CD4-positive, alpha-beta T cell treated with Interleukin-2 at 100 ng/mL for 4 hours (primary cell): ENCODE data around the gene UBN1.

Experiments
- DNase-seq: peaks from one replicate; pipeline ENCODE4 v3.0.0-alpha.2; 2020; ENCODE audit warnings: low spot score

UBN1 gene

DNA sequence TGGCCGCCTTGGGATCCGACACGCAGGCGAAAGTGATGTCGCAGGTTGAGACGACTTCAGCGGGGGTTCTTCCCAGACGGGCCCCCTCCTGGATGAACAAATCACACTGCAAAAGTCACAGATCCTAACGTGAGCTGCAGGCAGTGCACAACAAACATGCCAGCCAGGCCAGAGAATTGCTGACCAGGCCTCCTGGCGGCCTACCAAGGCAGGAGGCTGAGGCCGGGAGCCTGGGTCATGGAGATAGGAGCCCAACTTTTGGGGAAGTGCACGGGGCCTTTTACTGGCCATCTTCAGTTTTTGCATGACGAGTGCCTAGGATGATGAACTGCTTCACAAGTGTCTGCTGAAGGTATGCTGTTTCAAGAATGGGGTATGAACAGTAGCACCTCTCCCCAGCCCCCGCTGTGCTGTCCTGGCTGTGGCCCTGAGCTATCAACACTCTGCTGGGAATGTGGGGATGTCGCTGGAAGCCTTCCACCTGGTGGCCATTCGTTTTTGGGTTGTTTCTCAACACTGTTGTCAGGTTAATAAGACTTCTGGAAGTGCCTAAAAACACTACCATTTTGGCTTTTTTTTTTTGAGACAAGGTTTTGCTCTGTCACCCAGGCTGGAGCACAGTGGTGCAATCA, 32.6 kb upstream of the UBN1 start:
- DNase-seq: no peak

DNA sequence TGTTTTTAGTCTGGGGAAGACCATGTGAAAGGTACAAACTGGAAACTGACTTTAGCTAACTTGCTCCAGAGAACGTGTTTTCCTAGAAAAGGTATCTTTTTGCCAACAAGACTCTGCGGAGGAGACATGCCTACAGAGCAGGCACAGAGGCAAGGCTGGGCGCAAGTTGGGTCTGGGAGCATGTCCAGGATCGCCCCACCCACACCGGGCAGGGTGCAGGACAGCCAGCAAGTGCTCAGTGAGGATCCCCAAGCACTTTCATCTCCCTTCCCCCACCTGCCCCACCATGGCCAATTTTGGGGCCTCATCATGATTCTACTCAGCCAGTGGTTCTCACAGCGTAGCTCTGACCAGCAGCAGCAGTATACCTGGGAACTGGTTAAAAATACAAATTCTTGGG, 26.6 kb upstream of the UBN1 start:
- DNase-seq: no peak

DNA sequence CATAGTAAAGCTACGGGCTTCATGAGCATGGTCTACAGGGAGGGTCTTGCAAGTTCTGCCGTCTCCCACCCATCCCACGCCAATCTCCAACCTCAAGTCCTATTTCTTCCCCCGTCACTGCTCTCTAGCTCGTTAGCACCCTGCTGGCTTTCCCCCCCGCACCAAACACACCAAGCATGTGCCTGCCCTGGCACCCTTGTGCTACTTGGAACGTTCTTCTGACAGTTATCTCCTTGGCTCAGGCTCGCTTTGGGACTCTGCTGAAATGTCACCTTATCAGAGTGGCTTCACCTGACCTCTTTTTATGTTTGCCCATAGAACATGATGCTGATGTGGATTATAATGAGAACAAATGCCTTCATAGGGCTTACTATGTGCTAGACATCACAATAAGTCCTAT, 22.1 kb upstream of the UBN1 start:
- DNase-seq: no peak

DNA sequence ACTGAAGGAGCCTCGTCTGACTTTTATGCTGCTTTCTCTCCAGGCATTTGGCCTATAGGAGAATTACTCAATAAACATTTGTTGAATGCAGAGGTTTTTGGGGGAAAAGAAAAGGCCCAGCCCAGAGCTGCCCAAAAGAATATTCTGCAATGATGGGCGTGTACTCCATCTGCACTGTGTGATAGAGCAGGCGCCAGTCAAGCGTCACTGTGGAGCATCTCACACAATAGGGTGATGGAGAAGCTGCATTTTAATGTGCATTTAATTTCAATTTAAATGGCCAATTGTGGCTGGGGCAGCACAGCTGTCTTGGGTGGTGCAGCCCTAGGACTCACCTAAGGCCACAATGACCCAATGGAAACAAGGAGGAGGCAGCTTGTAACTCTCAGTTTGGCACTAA, 20.8 kb upstream of the UBN1 start:
- no peak for DNase-seq

DNA sequence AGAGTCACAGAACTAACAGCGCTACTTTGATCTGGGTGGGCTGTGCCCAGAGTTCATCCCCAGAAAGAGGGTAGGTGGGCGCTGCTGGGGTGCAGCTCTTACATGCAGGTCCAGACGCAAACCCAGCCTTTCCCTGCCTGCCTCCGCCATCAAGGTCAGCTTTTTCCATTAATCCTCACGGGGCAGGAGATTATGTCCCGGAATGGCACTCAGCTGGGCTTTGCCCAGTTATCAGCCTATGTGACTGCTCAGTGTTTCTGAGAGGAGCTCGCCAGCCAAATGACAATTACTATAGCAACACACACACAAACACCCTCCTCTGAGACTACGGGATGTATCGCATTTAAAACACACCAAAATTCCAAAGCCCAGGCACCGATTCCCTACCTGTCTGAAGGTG, 20.3 kb upstream of the UBN1 start:
- DNase-seq: no peak

DNA sequence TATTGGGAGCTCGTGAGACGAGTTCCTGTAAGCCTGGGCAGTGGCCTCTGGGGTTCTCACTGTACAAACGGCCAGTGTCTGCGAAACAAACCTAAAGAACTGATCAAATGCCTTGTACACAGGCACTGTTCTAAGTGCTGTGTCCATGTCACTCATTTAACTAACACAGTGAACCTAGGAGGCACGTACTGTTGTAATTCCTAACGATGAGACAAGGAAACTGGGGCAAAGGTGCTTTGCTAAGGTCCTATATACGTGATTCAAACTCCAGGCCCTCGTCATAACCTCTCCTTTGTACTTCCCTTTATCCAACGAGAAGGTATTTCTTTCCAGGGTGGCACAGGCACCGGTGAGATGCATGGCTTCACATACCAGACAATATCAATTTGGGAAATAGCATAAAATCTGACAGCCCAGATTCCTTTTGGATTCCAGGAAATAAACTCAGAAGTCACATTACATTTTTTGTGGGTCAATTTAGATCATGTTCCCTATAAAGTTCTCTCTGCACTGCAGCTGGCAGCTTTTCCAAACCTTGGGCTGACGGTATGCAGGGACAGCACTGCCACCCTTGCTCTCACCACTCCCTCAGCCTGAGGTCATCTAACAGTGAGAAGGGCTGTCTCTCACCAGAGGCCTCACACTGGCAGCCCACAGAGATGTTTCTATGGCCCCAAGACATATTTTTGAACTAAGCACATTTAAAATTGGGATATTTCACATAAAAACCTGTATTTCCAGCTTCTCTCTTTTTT, 18.5 kb upstream of the UBN1 start:
- DNase-seq: no peak

DNA sequence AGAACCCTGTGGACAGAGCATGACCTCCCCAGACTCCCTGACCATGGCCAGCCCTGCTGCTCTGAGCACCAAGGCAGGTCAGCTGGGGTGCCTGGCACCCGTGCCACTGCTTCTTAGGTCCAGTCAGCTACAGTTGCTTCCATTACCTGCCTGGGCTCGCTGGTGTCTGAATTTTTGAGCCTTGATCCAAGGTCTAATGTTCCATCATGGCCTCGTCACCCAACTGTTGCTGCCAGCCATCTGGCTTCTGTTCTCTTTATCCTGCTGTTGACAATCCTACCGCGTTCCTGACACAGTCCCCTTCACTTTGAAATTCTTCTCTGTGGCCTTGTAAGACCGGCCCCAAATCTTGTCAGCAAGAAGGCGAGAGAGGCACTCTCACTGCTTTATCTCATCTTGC, 16.9 kb upstream of the UBN1 start:
- no peak for DNase-seq

DNA sequence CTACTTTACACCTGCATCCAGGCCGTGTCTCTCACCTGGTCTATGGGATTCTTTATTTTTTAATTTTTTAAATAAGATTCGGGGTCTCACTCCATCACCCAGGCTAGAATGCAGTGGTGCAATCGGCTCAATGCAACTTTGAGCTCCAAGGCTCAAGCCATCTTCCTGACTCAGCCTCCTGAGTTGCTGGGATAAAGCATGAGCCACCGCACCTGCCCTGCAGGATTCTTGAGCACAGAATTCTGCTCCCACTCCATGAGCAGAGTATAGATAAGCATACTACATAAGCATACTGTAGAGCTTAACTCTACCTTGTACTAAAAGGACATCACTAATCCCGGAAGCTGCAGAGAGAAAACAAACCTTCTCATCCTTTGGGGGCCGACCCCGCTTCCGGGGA, 15.7 kb upstream of the UBN1 start:
- DNase-seq: no peak

DNA sequence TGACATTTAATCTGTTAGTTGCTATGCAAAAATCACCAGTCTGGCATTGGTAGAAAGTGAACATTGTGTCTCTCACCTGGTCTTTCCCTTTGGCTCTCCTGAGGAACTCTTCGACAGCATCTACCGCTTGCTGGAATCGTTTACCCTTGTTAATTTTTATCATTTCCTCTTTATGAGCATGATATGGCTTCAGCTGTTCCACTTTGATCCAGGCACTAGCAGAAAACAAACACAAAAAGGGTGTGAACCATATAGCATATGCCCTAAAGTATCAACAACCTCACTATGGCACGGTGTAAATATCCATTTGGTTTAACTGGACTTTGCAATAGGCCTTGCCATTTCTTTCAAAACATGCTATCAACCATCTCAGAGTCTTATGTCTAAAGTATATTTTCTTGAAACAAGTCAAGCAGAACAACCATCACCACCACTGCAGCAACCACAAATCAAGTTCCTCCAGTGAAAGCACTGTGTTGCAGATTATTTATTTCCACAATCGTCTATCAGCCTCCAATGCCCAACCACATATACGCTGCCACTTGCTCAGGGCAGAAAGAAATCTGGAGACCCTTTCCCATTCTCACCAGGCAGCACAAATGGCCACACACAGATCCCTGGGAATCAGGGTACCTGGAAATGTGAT, 14.5 kb upstream of the UBN1 start:
- no peak for DNase-seq

DNA sequence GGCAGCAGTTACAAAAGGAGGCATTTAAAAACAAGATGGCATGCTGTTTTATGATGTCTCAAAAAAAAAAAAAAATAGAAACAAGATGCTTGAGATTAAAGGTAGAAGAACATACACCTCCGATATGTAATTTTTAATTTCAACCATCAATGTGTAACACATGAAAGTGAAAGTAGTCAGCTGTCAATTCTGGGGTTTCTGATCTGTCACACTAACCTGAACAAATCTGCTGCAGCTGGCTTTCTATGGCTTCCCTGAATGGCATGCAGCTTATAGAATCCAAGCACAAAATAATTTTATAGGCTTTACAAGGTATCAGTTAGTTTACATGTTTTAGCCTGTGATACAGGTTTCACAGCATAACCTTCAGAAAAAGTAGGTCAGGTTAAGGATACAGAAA, 13.7 kb upstream of the UBN1 start:
- no peak for DNase-seq

DNA sequence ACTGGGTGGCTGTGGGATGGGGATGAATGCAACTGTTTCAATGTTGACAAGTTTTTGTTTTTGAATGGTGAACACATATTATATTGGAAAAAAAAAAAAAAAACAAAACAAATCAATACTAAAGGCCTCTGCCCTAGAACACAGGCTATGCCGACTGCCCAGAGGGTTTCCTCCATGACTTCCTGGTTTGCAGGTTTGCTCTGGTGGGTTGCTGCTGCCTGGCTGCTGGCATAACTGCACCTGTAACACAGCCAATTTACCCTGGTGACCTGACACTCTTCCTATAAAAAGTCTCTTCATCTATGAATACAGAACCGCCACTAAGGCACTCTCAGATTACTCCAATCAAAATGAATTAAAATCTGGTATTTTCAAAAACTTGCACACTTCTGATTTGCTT, 10.6 kb upstream of the UBN1 start:
- DNase-seq: no peak

DNA sequence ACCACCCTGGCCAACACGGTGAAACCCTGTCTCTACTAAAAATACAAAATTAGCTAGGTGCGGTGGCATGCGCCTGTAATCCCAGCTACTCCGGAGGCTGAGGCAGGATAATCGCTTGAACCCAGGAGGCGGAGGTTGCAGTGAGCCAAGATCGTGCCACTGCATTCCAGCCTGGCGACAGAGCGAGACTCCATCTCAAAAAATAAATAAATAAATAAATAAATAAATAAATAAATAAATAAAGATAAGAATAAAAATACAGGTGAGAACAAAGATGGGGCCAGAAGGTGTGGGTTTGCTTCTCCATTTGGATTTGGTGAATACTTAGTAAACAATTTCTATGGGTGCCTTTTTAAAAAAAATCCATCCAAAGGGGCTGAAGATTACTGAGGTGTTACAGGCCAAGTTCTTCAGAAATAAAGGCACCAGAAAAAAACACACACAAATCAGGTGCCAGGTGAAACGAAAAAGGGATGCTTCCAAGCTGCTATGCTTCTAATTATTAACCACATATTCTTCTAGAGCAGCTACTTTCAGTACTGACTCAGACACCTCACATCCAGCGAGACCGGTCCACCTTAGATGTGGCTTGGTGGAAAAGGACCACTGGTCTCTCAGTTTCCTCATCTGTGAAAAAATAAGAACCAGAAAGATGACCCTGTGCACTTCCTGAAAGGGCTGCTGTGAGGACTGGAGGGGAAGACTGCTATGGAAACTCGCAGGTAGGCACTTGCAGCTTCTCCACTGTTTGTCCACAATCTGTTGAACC, 9.4 kb upstream of the UBN1 start:
- no peak for DNase-seq

DNA sequence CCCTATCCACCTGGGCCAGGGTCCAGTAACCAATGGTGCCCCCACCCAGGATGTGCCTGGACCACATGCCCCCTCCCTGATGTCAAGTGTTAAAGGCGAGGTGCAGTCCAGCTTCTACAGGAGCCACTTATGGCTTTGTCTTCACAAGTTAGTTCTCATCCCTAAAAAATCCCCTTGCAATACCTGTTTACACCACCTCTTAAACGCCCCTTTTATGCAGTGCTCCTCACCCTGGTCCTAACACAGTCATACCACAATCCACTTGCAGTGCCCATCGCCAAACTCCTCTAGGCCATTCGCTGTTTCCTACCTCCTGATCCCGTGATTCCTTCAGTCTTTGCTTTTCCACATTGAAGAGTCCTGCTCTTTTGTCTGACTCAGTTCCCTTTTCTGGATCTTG, 7.3 kb upstream of the UBN1 start:
- DNase-seq: no peak

DNA sequence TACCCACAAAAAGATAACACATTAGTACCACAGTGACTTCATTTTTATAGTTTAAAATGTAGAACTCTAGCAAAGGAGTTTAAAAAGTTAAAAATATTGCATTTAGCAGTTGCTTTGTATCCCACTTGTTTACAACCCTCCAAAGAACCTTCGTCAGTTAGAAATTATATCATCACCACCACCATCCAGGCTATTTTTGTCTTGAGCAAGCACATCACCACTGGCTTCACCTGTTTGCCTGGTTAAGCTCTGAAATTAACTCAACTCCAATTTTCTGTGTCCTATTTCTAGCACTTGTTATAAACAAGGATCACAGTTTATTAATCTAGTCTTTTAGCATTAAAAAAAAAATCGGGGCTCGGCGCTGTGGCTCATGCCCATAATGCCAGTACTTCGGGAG, 6.3 kb upstream of the UBN1 start:
- no peak for DNase-seq

DNA sequence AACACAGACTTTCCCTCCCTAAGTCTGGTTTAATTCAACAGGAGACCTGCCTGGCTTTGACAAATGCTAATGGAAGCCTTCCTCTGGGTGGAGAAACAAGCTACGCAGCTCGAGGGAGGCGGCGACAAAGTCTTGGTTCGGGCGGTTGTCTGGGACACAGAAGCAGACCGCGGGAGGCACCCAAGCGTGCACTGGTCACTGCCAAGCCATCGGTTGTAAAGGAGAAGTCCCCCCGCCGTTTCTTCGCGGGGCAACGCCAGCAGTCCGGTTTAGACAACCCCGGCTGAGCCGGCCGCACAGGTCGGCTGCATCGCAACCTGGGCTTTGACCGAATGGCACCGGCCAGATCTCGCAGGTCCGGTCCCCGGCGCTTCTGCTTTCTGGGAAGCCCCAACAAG, 779 bp upstream of the UBN1 start:
- DNase-seq: peak; percentile 8

DNA sequence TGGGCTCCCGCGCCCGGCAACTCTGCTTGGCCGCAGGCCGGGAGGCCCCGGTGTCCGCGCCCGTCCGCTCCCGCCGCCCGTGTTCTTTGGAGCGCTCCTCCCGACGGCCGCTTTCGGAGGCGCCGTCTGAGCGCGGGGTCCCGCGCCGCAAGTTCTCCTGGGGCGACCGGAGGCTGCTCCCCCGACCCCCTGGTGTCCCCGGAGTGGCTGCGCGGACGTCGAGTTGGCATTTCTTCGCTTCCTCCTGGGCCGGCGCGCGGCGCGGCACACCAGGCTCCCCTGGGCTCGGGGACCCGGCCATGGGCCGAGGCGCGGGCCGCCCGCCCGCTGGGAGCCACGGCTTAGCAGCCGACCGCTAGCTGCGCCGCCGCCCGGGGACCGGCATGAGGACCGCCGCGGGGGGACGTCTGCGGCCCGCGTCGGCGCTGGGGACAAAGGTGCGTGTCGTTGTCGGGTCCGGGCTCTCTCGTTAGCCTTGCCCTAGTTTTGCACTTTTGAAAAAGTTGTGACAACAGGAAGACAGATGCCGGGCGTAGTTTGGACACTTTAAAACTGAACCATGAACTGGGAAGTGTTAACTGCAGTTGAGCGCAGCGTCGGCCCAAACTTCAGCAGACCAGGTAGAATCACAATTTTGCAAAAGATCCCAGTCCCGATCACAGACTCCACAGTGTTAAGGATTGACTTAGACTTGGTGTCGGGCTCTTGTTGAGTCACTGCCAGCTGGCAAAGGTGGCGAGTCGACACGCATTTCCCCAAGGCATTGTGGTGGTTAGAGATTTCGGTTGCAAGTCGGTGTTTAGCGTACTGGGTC, 700 bp downstream of the UBN1 start:
- peak; percentile 23 for DNase-seq

DNA sequence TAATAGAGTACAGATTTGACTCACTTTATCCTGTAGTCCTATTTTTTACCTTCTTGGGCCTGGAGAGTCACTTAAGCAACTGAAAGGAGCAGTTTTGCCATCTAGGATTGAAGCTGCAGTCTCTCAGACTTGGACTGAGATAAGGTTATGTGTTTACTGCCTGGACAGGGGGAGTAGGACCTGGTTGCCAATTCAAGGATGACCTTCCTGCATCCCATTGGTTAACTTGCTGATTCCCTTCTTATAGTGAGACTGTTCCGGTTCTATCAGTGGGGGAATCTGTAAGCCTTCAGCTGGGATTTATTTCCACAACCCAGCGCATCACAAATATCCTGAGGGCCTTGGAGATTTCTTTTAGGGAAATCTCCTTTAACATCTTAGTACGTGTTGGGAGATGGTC, 2.9 kb downstream of the UBN1 start:
- no peak for DNase-seq

DNA sequence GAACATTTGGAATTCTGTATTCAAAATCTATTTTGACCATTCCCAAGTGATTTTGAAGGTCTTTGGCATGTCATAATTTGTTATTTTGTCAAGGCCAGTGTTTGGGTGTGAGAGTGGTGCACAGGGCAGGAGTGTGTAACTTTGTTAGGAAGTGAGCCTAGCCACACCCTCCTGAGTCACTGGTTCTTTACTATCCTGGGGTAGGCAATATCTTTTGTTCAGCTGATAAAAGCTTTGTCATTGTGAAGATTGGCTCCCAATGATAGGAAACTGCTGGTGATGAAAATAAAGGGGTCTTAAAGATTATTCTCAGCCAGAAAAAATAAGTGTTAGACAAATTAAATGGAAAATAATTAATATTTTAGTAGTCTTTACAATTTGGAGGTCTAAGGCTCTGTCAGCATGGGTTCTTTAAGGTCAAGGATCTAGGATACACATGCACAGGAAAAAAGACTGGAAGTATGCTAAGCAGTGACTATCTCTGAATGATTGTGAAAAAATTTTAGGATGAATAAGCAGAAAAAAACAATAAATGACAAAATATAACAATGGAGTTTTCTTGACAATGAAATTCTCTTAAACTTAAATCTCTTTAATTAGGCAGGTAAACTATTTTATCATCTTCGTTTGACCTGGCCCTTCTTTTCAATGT, 5.1 kb downstream of the UBN1 start:
- DNase-seq: no peak

DNA sequence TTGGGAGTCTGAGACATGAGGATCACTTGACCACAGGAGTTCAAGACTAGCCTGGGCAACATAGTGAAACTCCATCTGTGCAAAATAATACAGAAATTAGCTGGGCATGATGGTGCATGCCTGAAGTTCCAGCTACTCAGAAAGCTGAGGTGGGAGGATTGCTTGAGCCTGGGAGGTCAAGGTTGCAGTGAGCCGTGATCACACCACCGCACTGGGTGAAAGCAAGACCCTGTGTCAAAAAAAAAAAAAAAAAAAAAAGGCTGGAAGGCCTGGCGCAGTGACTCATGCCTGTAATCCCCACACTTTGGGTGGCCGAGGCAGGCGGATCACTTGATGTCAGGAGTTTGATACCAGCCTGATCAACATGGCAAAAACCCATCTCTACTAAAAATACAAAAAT, 8.1 kb downstream of the UBN1 start:
- DNase-seq: no peak

DNA sequence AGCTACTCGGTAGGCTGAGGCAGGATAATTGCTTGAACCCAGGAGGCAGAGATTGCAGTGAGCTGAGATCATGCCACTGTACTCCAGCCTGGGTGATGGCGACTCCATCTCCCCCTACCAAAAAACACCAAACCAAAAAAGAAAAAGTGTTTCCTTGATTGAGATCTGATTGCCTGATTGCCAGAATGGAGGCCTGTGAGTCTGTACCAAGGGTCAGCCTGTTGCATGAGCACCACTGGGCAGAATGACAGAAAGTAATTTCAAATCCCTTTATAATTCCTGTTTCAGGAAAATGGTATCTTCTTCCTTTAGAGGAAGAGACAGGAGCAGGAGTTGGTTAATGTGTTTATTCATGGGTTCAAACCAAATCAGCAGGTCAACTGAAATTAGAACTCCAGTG, 8.5 kb downstream of the UBN1 start:
- no peak for DNase-seq

DNA sequence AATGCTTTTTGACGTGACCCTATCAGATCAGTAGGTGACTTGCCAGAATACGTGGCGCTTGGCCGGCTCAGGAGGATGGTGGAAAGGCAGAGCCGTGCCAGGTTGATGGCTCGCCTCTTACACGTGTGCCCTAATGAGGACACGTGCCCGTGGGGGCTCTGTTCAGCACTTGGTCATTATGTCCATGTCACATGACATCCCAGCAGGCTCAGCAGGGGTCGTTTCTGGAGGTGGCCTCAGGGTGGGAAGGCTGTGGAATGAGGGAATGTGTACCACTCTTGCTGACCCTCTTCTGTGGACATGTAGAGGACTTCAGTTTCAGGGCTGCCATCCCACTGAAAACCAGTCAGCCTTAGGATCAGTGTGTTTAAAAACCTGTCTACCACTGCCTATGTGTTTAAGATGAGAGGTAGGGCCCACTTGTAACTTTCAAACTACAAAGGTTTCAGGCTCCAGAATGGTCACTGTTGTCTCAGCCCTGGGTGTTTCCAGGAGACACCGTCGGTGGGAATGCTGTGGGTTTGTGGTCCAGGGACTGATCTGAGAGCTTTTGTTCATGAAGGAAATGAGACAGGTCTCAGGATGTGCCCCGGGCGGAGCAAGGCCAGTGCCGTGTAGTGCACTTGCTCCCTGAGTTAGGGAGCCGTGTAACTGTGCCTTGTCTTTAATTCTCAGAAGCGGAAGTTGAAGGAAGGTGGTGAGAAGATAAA, 12.1 kb downstream of the UBN1 start:
- DNase-seq: no peak
